DMS53 (cell line): ENCODE results near the gene MT1F.
A peak's percentile ranks its signal among the peaks of the same experiment; 100 is the strongest.
"Not testable (repeated sequence)": the region's sequence is repeated elsewhere in the genome, so short reads cannot be mapped to it uniquely, and the experiment has no call there.

ENCODE experiments used
- DNase-seq: peaks from one replicate; lab custom pipeline; 2025; lab: John Stamatoyannopoulos, UW

The MT1F gene

DNA sequence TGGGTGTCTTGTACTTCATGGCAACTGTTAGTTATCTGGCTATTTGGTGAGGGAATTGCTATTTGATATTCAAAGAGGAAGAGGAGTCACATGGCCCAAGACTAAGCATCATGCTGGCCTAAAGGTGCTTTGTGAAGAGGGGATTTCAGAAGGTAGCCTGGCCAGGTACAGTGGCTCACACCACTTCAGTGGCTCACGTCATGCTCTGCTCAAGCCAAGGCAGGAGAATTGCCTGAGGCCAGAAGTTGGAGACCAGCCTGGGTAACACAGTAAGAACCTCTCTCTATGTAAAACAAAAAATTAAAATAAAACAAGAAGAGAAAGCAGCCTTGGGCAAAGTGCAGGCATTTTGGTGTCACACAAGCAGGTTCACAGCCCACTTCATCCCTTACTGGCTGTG is 12.4 kb upstream of the MT1F start:
- DNase-seq = no peak

DNA sequence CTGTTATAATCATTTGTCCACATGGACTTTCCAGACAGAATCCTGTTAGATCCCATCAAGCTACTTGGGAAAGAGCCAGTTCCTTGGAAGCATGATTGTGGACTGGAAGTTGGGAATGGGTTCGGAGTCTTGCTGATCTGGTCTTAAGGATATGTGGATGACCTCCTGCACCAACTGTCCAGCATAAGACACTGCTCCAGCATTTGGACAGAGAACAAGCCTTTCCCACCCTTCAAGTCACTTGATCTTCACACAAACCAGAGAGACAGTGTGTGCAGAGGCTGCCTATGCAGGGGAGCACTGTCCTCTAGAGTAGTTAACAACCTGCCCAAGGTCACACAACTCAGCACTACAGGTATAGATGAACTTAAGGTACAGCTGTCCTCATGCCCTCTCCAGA is 11.9 kb upstream of the MT1F start:
- no peak for DNase-seq

DNA sequence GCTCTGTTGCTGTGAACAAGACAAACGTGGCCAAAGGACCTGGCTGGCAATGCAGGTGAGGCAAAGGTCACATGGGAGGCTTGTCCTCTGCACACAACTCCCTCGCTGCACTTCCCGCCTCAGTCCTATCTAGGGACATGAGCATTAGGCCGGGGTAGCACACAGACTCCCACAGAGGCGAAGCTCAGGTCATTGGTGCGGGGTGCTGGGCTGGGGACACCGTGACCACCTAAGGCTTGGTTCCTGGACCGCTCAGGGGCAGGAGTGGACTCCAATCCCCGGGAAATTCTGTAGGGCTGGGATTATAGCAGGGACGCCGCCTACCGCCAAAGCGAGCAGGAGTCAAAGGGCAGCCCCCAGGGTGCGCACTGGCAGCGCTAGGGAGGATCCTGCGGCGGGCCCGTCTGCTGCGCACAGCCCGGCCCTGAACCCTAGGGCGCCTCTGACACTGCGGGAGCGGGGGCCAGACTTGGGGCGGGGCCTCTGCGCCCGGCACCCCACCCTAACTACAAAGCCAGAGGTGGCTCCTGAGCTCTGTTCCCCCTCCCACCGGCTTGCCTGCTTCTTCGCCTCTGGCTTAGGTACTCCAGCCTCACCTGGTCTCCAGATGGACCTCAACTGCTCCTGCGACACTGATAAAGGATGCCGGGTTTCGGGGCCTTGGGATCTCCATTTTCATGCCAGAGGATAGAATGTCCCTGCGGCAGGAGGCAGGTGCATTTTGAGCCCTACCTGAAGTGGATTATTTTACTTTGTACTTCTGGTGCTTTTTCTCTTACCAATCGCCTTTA is 9.9 kb upstream of the MT1F start:
- DNase-seq = no peak

DNA sequence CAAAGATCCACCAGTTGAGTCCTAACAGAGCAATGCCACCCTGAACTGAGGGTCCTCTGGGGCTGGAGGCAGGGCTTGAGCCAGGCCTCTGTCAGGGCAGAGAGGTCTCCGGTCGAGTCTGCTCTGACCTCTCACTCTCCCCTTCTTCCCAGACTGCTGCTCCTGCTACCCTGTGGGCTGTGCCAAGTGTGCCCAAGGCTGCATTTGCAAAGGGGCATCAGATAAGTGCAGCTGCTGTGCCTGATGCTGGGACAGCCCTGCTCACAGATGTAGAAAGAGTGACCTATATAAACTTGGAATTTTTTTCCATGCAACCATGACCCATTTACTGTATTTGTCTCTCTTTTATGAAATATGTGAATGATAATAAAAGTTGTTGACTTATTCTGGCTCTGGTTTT is 8.5 kb upstream of the MT1F start:
- DNase-seq = no peak

DNA sequence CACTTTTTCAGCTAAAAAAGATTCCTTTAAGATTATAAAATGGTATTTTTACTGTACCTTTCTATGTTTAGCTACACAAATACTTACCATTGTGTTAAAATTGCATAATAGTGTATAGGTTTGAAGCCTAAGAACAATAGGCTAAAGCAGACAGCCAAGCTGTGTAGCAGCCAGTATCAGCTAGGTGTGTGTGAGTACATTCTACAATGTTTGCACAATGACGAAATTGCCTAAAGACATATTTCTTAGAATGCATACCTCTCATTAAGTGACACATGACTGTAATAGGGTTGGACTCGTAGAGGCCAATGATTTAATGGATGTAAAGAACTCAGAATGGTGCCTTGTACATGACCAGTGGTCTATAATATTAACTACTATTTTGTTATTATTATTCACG is 7.9 kb upstream of the MT1F start:
- peak; percentile 29 for DNase-seq

DNA sequence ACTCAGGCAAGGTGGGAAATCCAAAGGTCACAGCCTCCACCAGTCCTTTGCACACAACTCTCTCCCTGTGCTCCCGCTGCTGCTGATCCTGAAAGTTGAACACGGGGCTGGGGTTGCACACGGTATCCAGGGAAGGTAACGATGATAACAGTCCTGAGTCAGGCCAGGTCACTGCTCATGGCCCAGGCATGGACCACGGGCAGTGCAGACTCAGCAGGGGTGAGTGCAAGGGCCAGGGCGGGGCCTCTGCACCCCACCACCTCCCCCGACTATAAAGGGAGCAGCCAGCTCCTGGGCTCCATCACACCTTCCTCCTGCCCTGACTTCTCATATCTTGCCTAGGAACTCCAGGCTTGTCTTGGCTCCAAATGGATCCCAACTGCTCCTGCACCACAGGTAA is 6.2 kb upstream of the MT1F start, which contains the start of gene MT1B:
Gene MT1B, plus strand, starts transcription at position 301 of the 400 bp plus-strand sequence. Its CDS starts 68 bp downstream, at position 369.
- no peak for DNase-seq

DNA sequence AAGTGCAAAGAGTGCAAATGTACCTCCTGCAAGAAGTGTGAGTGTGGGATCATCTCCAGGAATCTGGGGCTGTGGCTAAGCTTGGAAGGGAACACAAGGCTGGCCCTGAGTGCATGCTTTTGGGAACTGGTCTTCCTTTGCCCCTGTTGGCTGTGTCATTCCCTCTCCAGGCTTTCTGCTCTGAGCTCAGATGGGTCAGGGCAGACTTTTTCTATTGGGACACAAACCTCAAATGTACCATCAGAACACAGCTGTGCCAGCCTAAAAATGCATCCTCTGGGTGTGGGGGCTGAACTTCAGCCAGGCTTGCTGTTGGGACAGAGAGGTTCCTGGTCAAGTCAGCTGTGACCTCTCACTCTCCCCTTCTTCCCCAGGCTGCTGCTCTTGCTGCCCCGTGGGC is 5.2 kb upstream of the MT1F start:
- DNase-seq = no peak

DNA sequence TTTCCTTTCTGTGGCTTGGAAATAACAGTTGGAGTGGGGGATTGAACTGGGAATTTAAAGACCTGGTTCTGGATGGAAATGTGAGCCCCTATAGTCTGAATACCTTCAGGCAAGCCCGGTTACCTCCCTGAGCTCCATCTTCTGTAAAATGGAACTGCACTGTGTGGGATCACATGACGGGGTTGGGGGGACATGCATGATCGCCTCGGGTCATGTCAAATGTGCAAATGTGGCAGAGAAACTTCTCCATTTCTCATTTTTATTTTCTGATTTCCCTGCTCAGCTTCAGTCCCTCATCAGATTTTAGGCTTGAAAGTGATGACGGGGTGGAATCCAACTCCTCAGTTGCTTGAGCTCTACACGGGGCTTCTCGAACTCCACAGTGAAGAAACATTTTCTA is 4.5 kb upstream of the MT1F start:
- DNase-seq = no peak

DNA sequence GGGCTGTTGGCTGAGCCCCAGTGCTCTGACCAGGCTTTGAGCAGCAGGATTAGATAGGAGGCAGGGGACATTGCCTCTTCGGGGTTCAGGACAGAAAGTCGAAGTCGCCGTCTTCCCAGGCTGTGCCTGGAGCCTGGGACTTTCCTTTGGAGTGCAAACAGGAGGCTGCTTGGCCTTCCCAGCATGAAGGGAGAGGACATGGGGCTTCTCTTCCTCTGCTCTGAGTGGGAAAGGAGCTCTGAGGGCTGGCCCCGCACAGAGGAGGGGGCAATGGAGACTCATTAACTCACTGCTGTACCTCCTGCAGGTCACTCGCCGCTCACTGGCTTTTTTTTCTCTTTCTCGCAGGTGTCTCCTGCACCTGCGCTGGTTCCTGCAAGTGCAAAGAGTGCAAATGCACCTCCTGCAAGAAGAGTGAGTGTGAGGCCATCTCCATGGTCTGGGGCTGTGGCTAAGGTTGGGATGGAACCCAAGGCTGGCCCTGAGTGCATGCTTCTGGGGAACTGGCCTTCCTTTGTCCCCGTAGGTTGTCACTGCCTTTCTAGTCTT is 642 bp downstream of the MT1F start:
- DNase-seq = no peak

DNA sequence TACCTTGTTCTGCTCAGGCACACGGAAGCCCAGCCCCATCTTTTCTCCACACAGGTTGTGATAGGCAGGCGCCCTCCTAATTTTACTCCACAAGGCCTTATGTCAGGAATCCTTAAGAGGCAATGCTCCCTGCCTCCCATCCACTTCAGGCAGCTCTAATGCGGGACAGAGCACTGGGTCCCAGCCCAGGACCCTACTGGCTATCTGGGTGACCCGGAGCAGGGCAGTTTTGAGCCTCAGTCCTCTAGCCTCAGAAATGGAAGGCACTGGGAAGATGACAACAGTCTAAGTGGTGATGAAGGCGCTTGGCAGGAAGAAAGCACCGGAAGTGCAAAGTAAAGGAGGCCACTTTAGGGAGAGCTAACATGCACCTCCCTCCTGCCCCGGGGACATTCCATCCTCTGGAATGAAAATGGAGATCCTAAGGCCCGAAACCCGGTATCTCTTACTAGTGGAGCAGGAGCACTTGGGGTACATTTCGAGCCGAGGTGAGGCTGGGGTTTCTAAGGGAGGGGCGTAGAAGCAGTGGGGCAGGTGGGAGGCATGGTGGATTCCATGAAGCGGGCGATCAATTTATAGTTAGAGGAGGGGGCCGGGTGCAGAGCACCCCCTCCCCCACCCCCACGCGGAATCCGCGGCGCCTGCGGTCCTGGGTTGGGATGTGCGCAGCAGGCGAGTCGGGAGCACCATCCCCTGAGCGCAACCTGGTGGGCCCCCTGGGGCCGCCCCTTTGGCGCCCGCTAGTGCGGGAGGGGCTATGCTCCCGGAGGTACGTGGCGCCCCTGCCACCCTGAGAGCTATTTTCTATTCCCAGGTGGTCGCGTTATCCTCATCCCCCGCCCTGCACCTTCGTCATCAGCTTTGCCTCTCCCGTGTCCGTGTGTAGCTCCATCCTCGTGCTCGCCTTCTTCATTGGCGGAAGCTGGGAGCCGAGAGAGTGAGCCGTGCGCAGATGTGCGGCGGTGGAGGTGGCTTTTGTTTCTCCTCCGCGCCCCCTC is 4.9 kb downstream of the MT1F start:
- peak; percentile 63 for DNase-seq

DNA sequence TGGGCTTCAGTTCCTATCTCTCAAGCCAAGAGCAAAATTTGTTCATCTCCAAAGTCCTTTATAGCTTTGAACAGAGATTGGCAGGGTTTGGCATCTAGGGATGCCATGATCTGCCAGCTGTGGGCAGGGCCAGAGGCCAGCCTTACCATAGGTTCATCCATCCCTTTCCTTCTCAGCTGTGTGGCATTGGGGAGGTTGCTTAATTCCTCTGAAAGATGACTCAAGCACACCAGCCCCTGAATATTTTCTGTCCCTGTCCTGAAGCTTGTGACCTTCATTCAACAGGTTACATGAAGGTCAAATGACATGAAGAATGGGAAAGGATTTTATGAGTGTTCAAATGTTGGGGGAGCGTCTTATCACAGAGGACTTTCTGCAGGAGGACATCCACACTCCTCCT is 6.7 kb downstream of the MT1F start:
- no peak for DNase-seq

DNA sequence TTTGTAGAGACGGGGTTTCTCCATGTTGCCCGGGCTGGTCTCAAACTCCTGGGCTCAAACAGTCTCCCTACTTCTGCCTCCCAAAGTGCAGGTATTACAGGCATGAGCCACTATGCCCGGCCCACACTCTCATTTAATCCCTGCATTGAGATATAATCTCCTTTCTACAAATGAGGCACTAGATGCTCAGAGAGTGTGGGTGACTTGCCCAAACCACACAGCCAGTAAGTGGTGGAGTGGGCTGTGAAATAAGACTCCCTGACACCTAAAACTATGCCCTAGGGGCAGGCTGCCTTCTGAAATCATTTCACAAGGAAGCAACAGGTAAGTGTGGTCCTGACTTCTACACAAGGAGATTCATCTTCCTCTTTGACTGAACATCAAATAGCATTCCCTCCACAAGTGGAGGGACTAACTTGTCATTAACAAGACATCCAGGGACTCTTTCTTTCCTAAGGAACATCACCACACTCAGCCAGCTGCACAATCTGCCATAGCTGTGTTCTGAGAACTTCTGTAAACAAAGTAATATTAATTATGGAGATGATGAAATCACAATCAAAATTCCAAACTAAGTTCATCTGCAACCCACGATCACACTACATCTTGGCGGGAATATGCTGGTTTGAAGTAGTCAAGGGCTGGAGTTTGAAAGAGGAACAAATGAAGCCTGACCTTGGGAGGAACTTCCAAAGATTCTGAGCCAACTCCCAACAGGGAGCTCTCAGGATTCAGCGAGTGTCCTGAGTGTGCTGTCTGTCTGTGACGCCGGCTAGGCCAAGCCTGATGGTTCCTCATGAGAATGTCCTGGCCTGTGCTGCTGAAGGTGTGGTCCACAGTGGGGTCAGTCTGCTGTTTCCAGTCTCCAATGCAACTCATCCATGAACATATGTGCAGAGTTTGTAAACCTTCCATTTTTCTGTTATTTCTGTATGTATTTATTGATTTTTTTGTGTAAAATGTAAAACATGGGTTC is 7.8 kb downstream of the MT1F start:
- DNase-seq = not testable (repeated sequence)

DNA sequence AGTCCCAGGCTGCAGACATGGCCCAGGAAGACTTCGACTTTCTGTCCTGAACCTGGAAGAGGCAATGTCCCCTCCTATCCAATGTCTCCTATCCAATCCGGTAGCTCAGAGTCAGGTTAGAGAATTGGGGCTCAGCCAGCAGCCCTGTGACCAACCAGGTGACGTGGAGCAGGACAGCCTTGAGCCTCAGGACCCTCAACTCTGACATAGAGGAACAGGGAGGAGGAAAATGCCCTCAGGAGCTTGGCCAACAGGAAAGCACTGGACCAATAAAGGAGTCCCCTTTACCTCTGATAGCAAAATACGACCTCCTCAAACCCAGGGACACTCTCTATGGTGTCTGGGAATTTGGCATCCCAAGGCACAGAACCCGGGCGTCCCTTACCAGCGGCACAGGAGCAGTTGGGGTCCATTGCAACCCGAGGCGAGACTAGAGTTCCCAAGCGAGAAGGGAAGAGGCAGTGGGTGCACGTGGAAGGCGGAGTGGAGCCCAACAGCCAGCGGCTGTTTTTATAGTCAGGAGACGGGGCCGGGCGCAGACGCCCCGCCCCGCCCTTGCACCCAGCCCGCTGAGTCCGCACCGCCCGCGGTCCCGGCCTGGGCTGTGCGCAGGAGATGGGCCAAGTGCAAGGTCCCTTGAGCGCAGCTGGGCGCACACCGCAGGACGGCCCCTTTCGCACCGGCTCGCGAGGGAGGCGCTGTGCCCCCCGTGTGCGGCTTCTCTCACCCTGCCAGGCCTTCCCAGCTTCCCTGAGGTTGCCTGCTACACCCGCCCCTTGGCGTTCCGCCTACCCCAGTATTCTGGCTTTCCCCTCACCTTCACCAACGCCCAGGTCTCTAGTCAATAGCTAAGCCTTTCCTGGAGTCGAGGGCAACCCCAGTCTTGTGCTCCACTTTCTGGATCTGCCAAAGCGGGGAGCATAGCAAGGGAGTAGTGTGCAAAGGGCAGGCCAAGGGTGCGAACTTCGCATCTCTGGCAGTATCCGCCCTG is 10.1 kb downstream of the MT1F start, which contains the start of gene MT1G:
Gene MT1G, minus strand, starts transcription at position 485 of the 991 bp plus-strand sequence. Its CDS starts 72 bp downstream, at position 413.
- peak; percentile 87 for DNase-seq

DNA sequence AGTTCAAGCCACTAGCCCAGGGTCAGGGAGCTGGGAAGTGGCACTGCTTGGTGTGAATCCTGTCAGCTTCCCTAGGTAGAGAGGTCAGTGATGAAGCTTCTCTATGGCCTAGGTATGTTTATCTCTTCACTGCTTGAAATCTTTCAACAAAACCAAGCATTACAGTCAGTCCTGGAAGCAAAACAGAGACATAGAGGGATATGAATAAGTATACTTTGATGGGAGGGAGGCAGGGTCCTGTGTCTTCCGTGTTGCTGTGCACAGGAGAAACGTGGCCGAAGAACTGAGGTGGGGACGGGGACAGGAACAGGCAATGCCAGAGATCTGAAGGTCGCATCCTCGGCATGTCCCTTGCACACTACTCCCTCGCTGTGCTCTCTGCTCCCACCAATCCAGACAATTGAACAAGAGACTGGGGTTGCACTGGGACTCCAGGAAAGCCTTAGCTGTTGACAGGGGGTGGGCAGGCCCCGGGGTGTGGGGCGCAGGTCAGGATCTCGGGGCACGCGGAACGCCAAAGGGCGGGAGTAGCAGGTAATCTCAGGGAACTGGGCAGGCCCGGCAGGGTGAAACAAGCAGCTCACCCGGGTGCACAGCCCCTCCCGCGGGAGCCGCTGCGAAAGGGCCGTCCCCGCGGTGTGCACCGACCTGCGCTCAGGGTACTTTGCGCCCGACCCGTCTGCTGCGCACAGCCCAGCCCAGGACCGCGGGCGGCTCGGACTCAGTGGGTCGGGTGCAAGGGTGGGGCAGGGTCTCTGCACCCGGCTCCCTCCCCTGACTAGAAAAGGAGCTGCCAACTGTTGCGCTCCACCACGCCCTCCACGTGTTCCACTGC is 11.5 kb downstream of the MT1F start, which contains the start of gene MT1H:
Gene MT1H, plus strand, starts transcription at position 810 of the 835 bp plus-strand sequence. CDS start 71 bp downstream, outside the sequence.
- DNase-seq = peak; percentile 32

DNA sequence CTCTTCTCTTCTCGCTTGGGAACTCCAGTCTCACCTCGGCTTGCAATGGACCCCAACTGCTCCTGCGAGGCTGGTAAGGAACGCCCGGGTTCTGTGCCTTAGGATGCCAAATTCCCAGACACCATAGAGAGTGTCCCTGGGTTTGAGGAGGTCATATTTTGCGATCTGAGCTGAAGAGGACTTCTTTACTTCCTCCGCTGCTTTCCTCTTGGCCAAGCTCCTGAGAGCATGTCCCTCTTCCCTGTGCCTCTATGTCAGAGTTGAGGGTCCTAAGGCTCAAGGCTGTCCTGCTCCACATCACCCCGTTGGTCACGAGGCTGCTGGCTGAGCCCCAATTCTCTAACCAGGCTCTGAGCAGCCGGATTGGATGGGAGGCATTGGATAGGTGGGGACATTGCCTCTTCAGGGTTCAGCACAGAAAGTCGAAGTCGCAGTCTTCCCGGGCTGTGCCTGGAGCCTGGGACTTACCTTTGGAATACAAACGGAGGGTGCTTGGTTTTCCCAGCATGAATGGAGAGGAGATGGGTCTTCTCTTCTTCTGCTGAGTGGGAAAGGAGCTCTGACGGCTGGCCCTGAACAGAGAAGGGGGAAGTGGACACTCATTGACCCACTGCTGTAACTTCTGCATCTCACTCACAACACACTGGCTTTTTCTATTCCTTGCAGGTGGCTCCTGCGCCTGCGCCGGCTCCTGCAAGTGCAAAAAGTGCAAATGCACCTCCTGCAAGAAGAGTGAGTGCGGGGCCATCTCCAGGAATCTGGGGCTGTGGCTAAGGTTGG is 12.3 kb downstream of the MT1F start:
- DNase-seq = no peak

DNA sequence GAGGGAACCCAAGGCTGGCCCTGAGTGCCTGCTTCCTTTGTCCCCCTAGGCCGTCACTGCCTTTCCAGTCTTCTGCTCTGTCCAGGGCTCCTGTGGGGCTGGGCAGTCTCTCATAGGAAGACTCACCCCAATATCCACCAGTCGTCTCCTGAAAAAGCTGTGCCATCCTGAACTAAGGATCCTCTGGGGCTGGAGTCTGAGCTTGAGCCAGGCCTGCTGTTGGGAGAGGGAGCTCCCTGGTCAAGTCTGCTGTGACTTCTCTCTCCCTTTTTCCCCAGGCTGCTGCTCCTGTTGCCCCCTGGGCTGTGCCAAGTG is 12.8 kb downstream of the MT1F start:
- DNase-seq = no peak

DNA sequence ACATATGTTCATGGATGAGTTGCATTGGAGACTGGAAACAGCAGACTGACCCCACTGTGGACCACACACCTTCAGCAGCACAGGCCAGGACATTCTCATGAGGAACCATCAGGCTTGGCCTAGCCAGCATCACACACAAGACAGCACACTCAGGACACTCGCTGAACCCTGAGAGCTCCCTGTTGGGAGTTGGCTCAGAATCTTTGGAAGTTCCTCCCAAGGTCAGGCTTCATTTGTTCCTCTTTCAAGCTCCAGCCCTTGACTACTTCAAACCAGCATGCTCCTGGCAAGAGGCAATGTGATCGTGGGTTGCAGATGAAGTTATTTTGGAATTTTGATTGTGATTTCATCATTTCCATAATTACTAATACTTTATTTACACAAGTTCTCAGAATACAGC is 13.9 kb downstream of the MT1F start:
- not testable (repeated sequence) for DNase-seq

DNA sequence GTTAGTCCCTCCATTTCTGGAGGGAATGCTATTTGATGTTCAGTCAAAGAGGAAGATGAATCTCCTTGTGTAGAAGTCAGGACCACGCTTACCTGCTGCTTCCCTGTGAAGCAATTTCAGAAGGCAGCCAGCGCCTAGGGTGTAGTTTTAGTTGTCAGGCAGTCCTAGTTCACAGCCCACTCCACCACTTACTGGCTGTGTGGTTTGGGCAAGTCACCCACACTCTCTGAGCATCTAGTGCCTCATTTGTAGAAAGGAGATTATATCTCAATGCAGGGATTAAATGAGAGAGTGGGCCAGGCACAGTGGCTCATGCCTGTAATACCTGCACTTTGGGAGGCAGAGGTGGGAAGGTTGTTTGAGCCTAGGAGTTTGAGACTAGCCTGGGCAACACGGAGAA is 14.4 kb downstream of the MT1F start:
- DNase-seq = not testable (repeated sequence)
